ENCODE results near the gene TRPV4.

TRPV4 gene

DNA sequence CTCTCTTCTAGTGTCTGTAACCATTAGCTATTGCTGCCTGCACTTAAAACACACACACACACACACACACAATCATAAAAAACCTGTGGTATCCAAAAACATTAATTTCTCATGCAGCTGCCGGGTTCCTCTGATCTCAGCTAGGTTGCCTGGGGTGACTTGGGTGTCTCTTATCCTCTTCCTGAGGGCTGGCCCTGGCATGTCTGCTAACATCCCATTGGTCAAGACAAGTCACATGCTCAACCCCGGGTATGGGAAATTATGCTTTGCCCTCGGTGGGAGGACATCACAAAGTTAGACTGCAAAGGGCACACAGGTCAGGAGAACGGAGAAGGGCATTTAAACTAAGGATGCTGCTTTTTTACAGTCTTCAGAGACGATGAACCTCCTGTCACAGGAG lies 55.7 kb downstream of the TRPV4 start:
- peak; percentile 88 for DNase-seq (ENCODE audit: low spot score)

GRCh38 chr12:109776624-109777023 lies 56.6 kb downstream of the TRPV4 start:
- no peak for DNase-seq (ENCODE audit: low spot score)

GRCh38 chr12:109775172-109775881 lies 57.9 kb downstream of the TRPV4 start:
- DNase-seq (ENCODE audit: low spot score): peak; percentile 90

DNA sequence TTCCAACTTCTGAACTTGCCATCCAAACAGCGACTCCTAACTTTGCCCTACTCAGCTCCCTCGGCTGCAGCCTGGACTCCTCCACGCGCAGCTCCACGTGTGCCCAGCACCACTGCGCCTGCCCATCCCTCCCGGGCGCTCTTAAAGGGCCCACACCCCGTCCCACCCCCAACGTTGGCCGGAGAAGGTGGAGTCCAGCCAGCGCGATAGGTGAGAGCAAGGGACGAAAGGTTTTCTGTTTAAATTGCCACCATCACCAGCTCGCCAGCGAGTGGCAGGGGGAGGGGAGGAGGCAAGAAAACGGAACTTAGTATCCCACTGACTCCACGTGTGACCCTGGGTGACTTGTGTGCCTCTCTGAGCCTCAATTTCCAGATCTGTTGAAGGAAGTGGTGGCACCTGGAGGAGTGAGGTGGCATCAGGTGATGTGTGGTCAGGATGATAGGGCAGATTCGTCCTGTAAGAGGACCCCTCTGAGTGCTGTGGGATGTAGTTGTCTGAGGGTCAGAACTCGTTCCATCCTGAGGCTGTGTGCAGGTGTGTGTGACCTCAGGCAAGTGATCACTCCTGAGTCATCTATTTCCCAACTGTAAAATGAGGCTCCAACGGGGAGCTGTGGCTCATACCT lies 59.7 kb downstream of the TRPV4 start:
- peak; percentile 27 for DNase-seq (ENCODE audit: low spot score)

DNA sequence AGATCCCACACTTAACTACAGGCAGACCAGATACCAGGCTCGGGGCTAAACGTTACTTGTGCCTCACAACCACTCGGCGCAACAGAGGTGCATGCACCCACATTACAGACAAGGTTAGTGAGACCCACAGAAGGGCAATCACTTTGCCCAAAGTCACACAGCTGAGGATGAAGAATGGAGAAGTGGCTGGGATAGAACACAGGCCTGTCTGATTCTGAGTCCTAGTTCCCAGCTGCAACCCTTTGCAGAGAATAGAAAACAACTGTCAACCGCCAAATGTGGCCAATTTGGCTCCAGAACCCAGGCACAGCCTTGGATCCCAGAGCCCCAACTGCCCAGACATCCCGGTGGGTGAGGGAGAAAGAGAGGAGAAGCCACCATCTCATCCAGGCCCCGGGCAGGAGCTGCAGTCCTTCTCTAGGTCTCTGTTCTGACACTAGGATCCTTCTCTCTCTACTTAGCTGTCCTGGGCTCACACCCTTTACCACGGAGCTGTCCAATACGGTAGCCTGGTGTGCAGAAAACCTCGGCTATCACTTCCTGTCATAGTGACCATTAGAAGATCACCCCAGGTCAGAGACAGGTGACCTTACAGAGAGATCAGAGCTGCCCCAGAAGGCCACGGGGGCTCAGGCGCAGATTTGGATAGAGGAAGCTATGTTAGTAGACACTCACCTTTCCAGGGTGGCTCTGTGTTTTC lies 60.4 kb downstream of the TRPV4 start:
- DNase-seq (ENCODE audit: low spot score): no peak

GRCh38 chr12:109771746-109772621 lies 61.2 kb downstream of the TRPV4 start:
- no peak for DNase-seq (ENCODE audit: low spot score)

DNA sequence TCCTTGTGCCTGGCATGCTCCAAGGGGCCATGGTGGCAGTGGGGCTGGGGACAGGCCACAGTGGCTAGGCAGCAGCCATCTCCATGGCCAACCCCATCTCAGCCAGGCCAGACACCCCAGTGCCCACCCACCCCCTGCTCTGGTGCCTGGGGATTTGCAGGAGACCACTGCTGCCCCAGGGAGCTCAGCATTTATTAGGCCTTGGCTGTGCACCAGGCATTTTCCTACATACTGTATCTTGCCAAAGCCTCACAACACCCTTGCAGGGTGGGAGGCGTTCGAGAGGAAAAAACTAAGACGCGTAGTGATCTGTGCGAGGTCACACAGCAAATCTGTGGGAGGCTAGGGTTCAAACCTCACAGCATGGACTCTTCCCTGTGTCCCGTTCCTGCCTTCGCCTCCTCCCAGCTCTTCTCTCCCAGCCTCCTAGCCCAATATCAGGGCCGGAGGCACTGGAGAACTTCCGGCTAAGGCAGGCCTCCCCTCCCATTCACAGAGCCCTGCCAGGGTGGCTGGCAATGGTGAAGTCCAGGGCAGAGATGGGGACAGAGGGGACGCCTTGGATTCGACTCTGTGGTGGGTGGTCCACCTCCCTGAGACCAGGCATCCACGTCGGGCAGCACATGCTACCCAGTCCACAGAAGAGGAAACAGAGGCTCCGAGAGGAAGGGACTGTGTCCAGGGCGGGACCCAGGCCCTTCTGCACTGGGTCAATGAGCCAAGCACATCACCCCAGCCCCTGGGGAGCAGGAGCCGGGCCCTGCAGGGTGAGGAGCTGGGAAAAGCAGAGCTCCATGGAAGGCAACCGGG lies 62.1 kb downstream of the TRPV4 start:
- no peak for DNase-seq (ENCODE audit: low spot score)

DNA sequence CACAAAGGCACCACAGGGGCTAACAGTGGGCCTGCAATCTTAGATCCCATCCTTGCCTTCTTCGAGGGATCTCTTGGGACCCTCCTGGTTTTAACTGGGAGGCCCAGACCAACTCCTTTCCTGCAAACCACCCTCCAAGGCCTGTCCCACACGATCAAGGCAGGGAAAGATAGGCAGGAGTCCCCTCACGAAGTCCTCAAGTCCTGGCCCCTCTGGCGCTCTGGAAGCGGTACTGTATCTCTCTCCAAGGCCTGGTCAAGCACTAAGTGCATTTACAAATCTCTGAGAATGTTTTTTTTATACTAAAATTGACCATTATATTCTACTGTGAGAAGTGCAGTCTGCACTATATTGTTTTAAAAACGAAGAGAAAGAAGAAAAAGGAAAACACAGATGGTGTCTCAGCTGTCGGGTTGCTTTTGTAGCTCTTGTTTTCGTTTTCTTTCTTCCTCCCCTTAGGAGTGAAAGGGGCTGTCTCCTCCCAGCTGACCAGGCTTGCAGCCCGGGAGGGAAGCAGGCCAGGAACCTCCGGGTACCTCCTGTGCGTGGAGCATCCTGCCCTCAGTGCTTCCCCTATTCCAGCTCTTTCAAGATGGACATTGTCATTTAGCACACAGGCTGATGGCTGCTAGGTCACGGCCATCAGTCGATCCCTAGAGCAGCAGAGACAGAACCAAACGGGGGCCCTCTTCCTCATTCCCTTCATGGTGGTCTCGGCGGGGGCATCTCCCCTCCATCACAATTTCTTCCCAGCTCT lies 62.9 kb downstream of the TRPV4 start:
- no peak for DNase-seq (ENCODE audit: low spot score)

- DNase-seq (ENCODE audit: low spot score): no peak
Measured at GRCh38 chr12:109768901-109769670, 64.1 kb downstream of the TRPV4 start.

DNA sequence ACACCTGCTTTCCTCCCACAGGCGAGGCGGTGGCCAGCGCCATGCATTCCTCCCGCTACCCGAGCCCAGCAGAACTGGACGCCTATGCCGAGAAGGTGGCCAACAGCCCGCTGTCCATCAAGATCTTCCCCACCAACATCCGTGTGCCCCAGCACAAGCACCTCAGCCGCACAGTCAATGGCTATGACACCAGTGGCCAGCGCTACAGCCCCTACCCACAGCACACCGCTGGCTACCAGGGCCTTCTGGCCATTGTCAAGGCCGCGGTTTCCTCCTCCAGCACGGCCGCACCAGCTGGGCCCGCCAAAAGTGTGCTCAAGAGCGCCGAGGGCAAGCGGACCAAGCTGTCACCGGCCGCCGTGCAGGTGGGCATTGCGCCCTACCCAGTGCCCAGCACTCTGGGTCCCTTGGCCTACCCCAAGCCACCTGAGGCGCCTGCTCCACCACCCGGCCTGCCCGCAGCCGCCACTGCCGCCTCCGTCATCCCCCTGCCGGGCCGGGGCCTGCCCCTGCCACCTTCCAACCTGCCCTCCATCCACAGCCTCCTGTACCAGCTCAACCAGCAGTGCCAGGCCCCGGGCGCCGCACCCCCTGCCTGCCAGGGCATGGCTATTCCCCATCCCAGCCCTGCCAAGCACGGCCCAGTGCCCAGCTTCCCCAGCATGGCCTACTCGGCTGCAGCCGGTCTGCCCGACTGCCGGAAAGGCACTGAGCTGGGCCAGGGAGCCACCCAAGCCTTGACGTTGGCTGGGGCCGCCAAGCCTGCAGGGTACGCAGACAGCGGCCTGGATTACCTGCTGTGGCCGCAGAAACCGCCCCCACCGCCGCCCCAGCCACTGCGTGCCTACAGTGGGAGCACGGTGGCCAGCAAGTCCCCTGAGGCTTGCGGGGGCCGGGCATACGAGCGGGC lies 65.0 kb downstream of the TRPV4 start:
- DNase-seq (ENCODE audit: low spot score): no peak

DNA sequence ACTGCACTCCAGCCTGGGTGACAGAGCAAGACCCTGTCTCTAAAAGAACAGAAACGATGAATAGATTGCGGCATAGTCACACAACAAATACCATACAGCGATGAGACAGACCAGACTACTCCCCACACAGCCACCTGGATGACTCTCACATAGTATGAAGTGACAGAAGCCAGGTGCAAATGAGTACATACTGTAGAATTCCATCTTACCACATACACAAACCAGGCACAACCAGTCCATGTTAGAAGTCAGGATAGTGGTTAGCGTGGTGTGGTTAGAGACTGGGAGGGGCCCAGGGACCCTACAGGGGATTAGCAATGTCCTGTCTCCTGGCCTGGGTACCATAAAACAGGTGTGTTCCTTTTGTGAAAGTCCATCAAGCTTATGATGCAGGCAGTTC lies 65.7 kb downstream of the TRPV4 start:
- DNase-seq (ENCODE audit: low spot score): no peak

DNA sequence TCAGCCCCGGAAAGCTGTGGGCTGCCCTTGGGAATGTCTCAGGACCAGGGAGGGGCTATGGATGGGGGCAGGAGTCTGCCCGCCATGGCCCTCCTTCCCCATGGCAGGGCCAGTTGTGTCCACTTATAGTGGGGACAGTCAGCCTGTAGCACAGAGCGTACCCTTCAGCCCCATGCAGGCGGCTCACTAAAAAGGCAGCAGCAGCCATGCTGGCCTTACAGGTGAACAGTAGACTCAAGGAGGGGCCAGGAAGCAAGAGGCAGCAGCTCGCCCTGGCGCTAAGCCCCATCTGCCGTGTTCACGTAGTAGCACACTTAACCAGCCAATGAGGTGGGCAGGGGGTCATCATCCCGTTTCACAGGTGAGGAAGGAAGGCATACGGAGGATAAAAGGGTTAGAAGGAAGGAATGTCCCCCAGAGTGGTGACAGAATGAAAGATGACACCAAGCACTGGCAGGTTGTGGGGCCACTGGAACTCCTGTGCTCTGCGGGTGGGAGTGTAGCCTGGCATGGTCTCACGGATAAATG lies 66.9 kb downstream of the TRPV4 start:
- DNase-seq (ENCODE audit: low spot score): no peak

GRCh38 chr12:109765446-109765810 lies 67.8 kb downstream of the TRPV4 start:
- no peak for DNase-seq (ENCODE audit: low spot score)

GRCh38 chr12:109764776-109765445 lies 68.3 kb downstream of the TRPV4 start:
- no peak for DNase-seq (ENCODE audit: low spot score)

DNA sequence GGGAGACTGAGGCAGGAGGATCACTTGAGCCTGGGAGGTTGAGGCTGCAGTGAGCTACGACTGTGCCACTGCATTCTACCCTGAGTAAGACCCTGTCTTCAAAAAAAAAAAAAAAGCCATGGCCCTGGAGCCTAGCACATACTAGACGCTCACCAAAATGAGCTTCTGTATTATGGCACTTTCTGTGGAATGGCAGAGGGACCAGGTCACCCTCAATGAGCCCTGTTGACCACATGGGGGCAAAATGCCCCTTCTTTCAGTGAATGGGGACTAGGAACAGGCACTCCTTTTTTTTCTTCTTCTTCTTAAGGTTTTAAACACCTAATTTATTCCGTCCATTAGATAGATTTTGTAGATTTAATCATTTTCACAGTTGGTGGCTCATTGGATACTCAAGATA lies 69.1 kb downstream of the TRPV4 start:
- DNase-seq (ENCODE audit: low spot score): no peak

DNA sequence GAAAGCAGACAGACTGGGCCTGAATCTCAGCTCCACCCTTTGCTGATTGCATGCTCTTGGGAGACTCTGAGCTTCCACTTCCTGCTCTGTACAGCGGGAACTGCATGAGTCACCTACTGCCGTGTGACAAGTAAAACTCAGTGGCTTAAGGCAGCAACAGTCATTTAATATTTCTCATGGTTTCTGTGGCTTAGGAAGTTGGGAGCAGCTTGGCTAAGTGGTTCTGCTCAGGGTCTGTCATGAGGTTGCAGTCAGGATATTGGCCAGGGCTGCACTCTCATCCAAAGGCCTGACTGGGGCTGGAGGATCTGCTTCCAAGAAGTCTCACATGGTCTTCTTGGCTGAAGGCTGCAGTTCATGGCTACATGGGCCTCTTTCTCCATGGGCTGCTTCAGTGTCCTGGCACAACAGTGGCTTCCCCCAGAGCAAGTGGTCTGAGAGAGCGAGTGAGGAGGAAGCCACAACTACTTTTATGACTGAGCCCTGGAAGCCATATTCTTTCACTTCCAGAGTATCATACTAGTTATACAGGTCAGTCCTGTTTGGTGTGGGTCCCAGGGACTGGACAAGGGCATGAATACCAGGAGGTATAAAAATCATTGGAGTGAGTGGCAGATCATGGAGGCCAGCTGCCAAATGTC lies 69.9 kb downstream of the TRPV4 start:
- DNase-seq (ENCODE audit: low spot score): peak; percentile 52

DNA sequence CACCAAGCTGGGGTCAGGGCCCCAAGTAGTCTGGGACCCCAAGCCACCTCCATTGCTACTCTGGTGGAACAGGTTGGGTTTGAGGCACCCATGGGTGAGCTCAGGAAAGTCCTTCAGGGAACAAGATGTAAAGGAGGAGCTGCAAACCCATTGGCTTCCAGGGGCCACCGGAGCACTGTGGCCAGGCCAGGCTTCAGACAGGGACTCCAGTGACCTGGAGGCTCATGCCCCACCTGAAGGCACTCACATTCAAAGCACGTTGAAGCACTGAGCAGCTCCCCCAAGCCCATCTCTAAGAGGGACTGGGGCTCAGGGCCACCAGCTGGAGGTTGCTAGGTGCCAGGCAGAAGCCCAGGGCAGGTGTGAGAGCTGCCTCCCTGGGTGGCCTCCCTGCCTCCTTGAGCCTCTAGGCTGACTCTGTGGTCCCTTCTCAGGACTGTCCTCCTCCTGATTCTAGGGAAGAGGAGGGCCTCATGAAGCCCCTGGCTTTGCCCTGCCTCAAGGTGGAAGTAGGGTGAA lies 70.5 kb downstream of the TRPV4 start:
- DNase-seq (ENCODE audit: low spot score): no peak

Measured in AG08395 (cell line).